HG03025 (cell line): ENCODE results near the gene RAPGEF6.
"Not testable (repeated sequence)": the region's sequence is repeated elsewhere in the genome, so short reads cannot be mapped to it uniquely, and the experiment has no call there.

Experiments
- ATAC-seq: cut with Tn5 transposase; IDR thresholded peaks from one replicate; pipeline ENCODE4 v1.9.1; 2021; ENCODE audit warnings: mild to moderate bottlenecking, moderate library complexity; ENCODE audit not compliant: unreplicated experiment, low FRiP score

Gene RAPGEF6

GRCh38 chr5:131459216-131459615 lies 175.8 kb downstream of the RAPGEF6 start:
- ATAC-seq = no peak

- ATAC-seq = no peak
Observed at GRCh38 chr5:131457193-131457592, 177.8 kb downstream of the RAPGEF6 start.

- ATAC-seq = no peak
Observed at GRCh38 chr5:131450941-131451340, 184.1 kb downstream of the RAPGEF6 start.

- no peak for ATAC-seq
Observed at GRCh38 chr5:131441184-131441583, 193.8 kb downstream of the RAPGEF6 start.

GRCh38 chr5:131436081-131436480 lies 198.9 kb downstream of the RAPGEF6 start:
- no peak for ATAC-seq

GRCh38 chr5:131433109-131433508 lies 201.9 kb downstream of the RAPGEF6 start:
- no peak for ATAC-seq

- ATAC-seq = no peak
Observed at GRCh38 chr5:131431794-131432193, 203.2 kb downstream of the RAPGEF6 start.

GRCh38 chr5:131430794-131431193 lies 204.2 kb downstream of the RAPGEF6 start:
- no peak for ATAC-seq

GRCh38 chr5:131426011-131426410 lies 209.0 kb downstream of the RAPGEF6 start:
- ATAC-seq = no peak

GRCh38 chr5:131423056-131423455 lies 212.0 kb downstream of the RAPGEF6 start:
- ATAC-seq = no peak

- no peak for ATAC-seq
Observed at GRCh38 chr5:131419877-131420276, 215.2 kb downstream of the RAPGEF6 start.

- no peak for ATAC-seq
Observed at GRCh38 chr5:131418846-131419245, 216.2 kb downstream of the RAPGEF6 start.

GRCh38 chr5:131417240-131417869 lies 217.7 kb downstream of the RAPGEF6 start:
- ATAC-seq = peak; percentile 36

- peak; percentile 69 for ATAC-seq
Observed at GRCh38 chr5:131416729-131417128, 218.3 kb downstream of the RAPGEF6 start.

GRCh38 chr5:131413605-131414559 lies 221.1 kb downstream of the RAPGEF6 start:
- peak; percentile 42 for ATAC-seq

- ATAC-seq = no peak
Observed at GRCh38 chr5:131406975-131407638, 227.9 kb downstream of the RAPGEF6 start.

- ATAC-seq = no peak
Observed at GRCh38 chr5:131406076-131406475, 229.0 kb downstream of the RAPGEF6 start.

- no peak for ATAC-seq
Observed at GRCh38 chr5:131405674-131406073, 229.4 kb downstream of the RAPGEF6 start.

- no peak for ATAC-seq
Observed at GRCh38 chr5:131400585-131400984, 234.4 kb downstream of the RAPGEF6 start.

- ATAC-seq = not testable (repeated sequence)
Observed at GRCh38 chr5:131399007-131399406, 236.0 kb downstream of the RAPGEF6 start.

GRCh38 chr5:131396630-131397273 lies 238.3 kb downstream of the RAPGEF6 start:
- ATAC-seq = no peak
